A549 (cell line): ENCODE data around the gene KLHL1. TPM values are rescaled to one million over a fixed set of nuclear protein-coding genes. Genes with fewer than 3 reads are reported as not detected.

ENCODE experiments used
- ATAC-seq, 2 experiments: fragments of 200-7000 bp in 1 of 2; fragments of >200 bp in 1 of 2; cut with Nextera tagmentation in 1 of 2; cut with Tn5 transposase in 1 of 2; 3 replicates each; pipeline versions ENCODE4 v1.8.0 to v1.9.1; 2018 to 2020; ENCODE audit warnings: mild to moderate bottlenecking in 1 of 2, moderate library complexity in 1 of 2
- CTCF ChIA-PET: fragments of 300-600 bp; sonication (Branson Sonifier 250); formaldehyde crosslinking; extraction: SDS; loops from one replicate; lab custom pipeline; 2021; ENCODE audit warnings: antibody characterized with exemption, inconsistent platforms; lab: Yijun Ruan, JAX
- POLR2A ChIA-PET: fragments of 350-600 bp; formaldehyde crosslinking; extraction: SDS; loops from one replicate; lab custom pipeline; 2021; ENCODE audit warnings: antibody characterized with exemption, inconsistent platforms; lab: Yijun Ruan, JAX
- DNase-seq, 2 experiments: peaks; one replicate each; pipeline versions ENCODE4 v3.0.0 to v3.0.0-alpha.2; 2011 to 2016; ENCODE audit warnings: low read depth in 1 of 2, low spot score in 1 of 2
- FAIRE-seq: peaks from 2 replicates; lab custom pipeline; 2011; peaks lifted over from hg19 to GRCh38; lab: Jason Lieb, UNC
- H3K27ac ChIP-seq, 2 experiments: fragments of >200 bp; sonication (Bioruptor Twin); formaldehyde crosslinking; 3 replicates each; pipeline ENCODE4 v1.5.1; 2016 to 2017
- H3K4me1 ChIP-seq: fragments of >200 bp; sonication (Bioruptor Twin); formaldehyde crosslinking; 3 replicates; pipeline ENCODE4 v1.6.1; 2016
- H3K4me2 ChIP-seq: fragments of >200 bp; sonication (Bioruptor Twin); formaldehyde crosslinking; 3 replicates; pipeline ENCODE4 v1.6.1; 2016
- H3K4me3 ChIP-seq: fragments of >200 bp; sonication (Bioruptor Twin); formaldehyde crosslinking; 3 replicates; pipeline ENCODE4 v1.5.1; 2016
- H3K9me3 ChIP-seq: fragments of >200 bp; sonication (Bioruptor Twin); formaldehyde crosslinking; 3 replicates; pipeline ENCODE4 v1.6.1; 2016
- CBX2 ChIP-seq: fragments of 200-600 bp; sonication (generic); IDR thresholded peaks from 2 replicates; pipeline ENCODE4 v1.6.1; 2016; ENCODE audit warnings: low read depth, mild to moderate bottlenecking, borderline replicate concordance
- EHF ChIP-seq: fragments of 250-450 bp; sonication (Bioruptor Pico); IDR thresholded peaks from 2 replicates; pipeline ENCODE4 v1.5.0; 2020; ENCODE audit warnings: mild to moderate bottlenecking
- EP300 ChIP-seq, 2 experiments: fragments of >200 bp; sonication (Bioruptor Twin); formaldehyde crosslinking; IDR thresholded peaks; 2 replicates in 1 of 2; 3 replicates in 1 of 2; pipeline ENCODE4 v1.6.1; 2016 to 2017
- FOSB ChIP-seq: fragments of 250-450 bp; sonication (Bioruptor Pico); IDR thresholded peaks from 2 replicates; pipeline ENCODE4 v1.5.0; 2020; ENCODE audit warnings: mild to moderate bottlenecking, moderate library complexity
- FOSL2 ChIP-seq, 2 experiments: fragments of 450-650 bp in 1 of 2; fragments of >200 bp in 1 of 2; sonication (Bioruptor Twin) in 1 of 2; formaldehyde crosslinking; IDR thresholded peaks; 2 replicates each; pipeline versions ENCODE4 v1.5.0 to v1.6.1; 2016 to 2020; ENCODE audit warnings: mild to moderate bottlenecking in 1 of 2, moderate library complexity in 1 of 2
- HOXA7 ChIP-seq: fragments of 250-450 bp; sonication (Bioruptor Pico); IDR thresholded peaks from 2 replicates; pipeline ENCODE4 v1.5.0; 2020; ENCODE audit warnings: mild to moderate bottlenecking, moderate library complexity
- HOXB13 ChIP-seq: fragments of 250-450 bp; sonication (Bioruptor Pico); IDR thresholded peaks from 2 replicates; pipeline ENCODE4 v1.5.0; 2020; ENCODE audit warnings: low read depth, mild to moderate bottlenecking, moderate library complexity
- KDM1A ChIP-seq: fragments of 200-600 bp; sonication (generic); IDR thresholded peaks from 2 replicates; pipeline ENCODE4 v1.6.1; 2016; ENCODE audit warnings: low read depth, mild to moderate bottlenecking
- MYC ChIP-seq: IDR thresholded peaks from 2 replicates; pipeline ENCODE4 v1.6.1; 2012; ENCODE audit warnings: mild to moderate bottlenecking, inconsistent platforms, low read length, improper control_type of control experiment, borderline replicate concordance
- NPAS2 ChIP-seq: fragments of 250-450 bp; sonication (Bioruptor Pico); IDR thresholded peaks from 2 replicates; pipeline ENCODE4 v1.8.0; 2022; ENCODE audit warnings: mild to moderate bottlenecking, moderate library complexity, borderline replicate concordance
- POLR2A ChIP-seq: IDR thresholded peaks from 2 replicates; pipeline ENCODE4 v1.6.1; 2012; ENCODE audit warnings: mild to moderate bottlenecking, low read length
- POLR2AphosphoS2 ChIP-seq: conservative IDR thresholded peaks from 2 replicates; pipeline ENCODE4 v1.6.1; 2012; ENCODE audit warnings: low read length, improper control_type of control experiment, inconsistent platforms
- RCOR1 ChIP-seq: fragments of 150-350 bp; IDR thresholded peaks from 2 replicates; pipeline ENCODE4 v1.6.1; 2014; ENCODE audit warnings: antibody characterized with exemption, low read length, low read depth
- RFX5 ChIP-seq: fragments of 450-650 bp; IDR thresholded peaks from 2 replicates; pipeline ENCODE4 v1.7.1; 2014; ENCODE audit warnings: antibody characterized with exemption, mild to moderate bottlenecking, moderate library complexity
- SMC3 ChIP-seq: fragments of >200 bp; sonication (Bioruptor Twin); formaldehyde crosslinking; IDR thresholded peaks from 3 replicates; pipeline ENCODE4 v1.6.1; 2018; ENCODE audit warnings: inconsistent platforms
- TFCP2L1 ChIP-seq: fragments of 250-450 bp; sonication (Bioruptor Pico); IDR thresholded peaks from 2 replicates; pipeline ENCODE4 v1.5.0; 2021; ENCODE audit warnings: mild to moderate bottlenecking
- WGBS: methylation state at CpG from one replicate; pipeline ENCODE4 v1.1.6; 2017; ENCODE audit errors: missing lambda C conversion rate; 5-methylcytosine and 5-hydroxymethylcytosine counted together
- polyA plus RNA-seq, 4 experiments: library from polyadenylated mRNA; depleted of rRNA in 3 of 4; stranded (reverse); fragments of >200 nt; fragmentation: RNase III in 1 of 4; extraction: RNeasy Plus Mini Kit Qiagen cat#74134 plus additional on column Dnase treatment in 1 of 4; gene quantifications; 2 replicates in 3 of 4; 3 replicates in 1 of 4; pipeline ENCODE4 v1.2.3, GENCODE V29; 2011 to 2017
- TF ChIP-seq, protein P1 (sequence below): fragments of 250-450 bp; sonication (Bioruptor Pico); IDR thresholded peaks from 2 replicates; pipeline ENCODE4 v1.5.0; 2021; ENCODE audit warnings: mild to moderate bottlenecking, moderate library complexity, borderline replicate concordance
- TF ChIP-seq, protein P2 (sequence below): IDR thresholded peaks from 2 replicates; pipeline ENCODE4 v1.6.1; 2012
- TF ChIP-seq, protein P3 (sequence below): fragments of >200 bp; sonication (Bioruptor Twin); formaldehyde crosslinking; IDR thresholded peaks from 2 replicates; pipeline ENCODE4 v1.6.1; 2016
- TF ChIP-seq, protein P4 (sequence below): fragments of 450-650 bp; IDR thresholded peaks from 2 replicates; pipeline ENCODE4 v1.6.1; 2014; ENCODE audit warnings: antibody characterized with exemption
- TF ChIP-seq, protein P5 (sequence below): IDR thresholded peaks from 2 replicates; pipeline ENCODE4 v1.6.1; 2012
- TF ChIP-seq, protein P6 (sequence below): fragments of 250-450 bp; sonication (Bioruptor Pico); IDR thresholded peaks from 2 replicates; pipeline ENCODE4 v1.5.0; 2020; ENCODE audit warnings: low read depth, mild to moderate bottlenecking, moderate library complexity
- TF ChIP-seq, protein P7 (sequence below): fragments of >200 bp; sonication (Bioruptor Twin); formaldehyde crosslinking; IDR thresholded peaks from 3 replicates; pipeline ENCODE4 v1.5.1; 2016

Gene KLHL1
- polyA plus RNA-seq, 2 of the 4 experiments (the other 2 are of a cell fraction) = not detected

DNA sequence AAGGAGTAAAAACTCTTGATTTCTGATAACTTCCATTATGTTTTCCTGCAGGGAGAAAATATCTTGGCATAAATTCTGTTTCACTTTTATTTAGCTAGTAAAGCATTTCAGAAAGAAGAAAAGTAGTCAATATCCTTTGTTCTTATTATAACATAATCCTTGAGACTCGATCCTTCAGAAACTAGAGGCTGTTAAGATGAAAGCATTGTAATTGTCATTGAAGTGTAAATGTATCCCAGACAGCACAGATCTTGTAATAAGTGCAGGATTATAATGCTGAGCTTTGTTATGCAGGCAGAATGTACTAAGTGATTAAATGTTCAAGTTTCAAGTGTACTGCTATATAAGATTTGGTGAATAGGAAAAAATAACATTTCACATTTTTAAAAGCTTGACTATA is 225.8 kb downstream of the KLHL1 start:
- Histone ChIP-seq H3K4me2 (no peak overlapping the region), H3K4me3 (no peak overlapping the region), H3K9me3 (no peaks in the 10 kb centered on the region), H3K27ac (no peak overlapping the region), H3K4me1 (no peaks in the 10 kb centered on the region)
- POLR2A ChIA-PET = no interaction called here
- no peak for TF ChIP-seq HOXA7
- no peak for TF ChIP-seq MYC
- no peak for TF ChIP-seq SMC3
- TF ChIP-seq, protein P1, sequence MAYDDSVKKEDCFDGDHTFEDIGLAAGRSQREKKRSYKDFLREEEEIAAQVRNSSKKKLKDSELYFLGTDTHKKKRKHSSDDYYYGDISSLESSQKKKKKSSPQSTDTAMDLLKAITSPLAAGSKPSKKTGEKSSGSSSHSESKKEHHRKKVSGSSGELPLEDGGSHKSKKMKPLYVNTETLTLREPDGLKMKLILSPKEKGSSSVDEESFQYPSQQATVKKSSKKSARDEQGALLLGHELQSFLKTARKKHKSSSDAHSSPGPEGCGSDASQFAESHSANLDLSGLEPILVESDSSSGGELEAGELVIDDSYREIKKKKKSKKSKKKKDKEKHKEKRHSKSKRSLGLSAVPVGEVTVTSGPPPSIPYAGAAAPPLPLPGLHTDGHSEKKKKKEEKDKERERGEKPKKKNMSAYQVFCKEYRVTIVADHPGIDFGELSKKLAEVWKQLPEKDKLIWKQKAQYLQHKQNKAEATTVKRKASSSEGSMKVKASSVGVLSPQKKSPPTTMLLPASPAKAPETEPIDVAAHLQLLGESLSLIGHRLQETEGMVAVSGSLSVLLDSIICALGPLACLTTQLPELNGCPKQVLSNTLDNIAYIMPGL = no peak
- TF ChIP-seq, protein P2, sequence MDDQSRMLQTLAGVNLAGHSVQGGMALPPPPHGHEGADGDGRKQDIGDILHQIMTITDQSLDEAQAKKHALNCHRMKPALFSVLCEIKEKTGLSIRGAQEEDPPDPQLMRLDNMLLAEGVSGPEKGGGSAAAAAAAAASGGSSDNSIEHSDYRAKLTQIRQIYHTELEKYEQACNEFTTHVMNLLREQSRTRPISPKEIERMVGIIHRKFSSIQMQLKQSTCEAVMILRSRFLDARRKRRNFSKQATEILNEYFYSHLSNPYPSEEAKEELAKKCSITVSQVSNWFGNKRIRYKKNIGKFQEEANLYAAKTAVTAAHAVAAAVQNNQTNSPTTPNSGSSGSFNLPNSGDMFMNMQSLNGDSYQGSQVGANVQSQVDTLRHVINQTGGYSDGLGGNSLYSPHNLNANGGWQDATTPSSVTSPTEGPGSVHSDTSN = no peak
- no peak for TF ChIP-seq CBX2
- TF ChIP-seq, protein P3, sequence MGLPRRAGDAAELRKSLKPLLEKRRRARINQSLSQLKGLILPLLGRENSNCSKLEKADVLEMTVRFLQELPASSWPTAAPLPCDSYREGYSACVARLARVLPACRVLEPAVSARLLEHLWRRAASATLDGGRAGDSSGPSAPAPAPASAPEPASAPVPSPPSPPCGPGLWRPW = no peak
- TF ChIP-seq, protein P4, sequence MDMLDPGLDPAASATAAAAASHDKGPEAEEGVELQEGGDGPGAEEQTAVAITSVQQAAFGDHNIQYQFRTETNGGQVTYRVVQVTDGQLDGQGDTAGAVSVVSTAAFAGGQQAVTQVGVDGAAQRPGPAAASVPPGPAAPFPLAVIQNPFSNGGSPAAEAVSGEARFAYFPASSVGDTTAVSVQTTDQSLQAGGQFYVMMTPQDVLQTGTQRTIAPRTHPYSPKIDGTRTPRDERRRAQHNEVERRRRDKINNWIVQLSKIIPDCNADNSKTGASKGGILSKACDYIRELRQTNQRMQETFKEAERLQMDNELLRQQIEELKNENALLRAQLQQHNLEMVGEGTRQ = no peak
- TF ChIP-seq POLR2A = no peak
- TF ChIP-seq FOSL2 (IDR thresholded peaks at IDR 0.05) = no peak
- TF ChIP-seq FOSL2 (CRISPR knock-in tag; IDR thresholded peaks at IDR 0.05) = no peak
- TF ChIP-seq, protein P5, sequence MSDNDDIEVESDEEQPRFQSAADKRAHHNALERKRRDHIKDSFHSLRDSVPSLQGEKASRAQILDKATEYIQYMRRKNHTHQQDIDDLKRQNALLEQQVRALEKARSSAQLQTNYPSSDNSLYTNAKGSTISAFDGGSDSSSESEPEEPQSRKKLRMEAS = no peak
- TF ChIP-seq FOSB = no peak
- ATAC-seq (no peak), FAIRE-seq (no peak), DNase-seq (no peak)
- 0% methylated on average over 1 of the region's 1 CpG for WGBS
- CTCF ChIA-PET = no interaction called here

DNA sequence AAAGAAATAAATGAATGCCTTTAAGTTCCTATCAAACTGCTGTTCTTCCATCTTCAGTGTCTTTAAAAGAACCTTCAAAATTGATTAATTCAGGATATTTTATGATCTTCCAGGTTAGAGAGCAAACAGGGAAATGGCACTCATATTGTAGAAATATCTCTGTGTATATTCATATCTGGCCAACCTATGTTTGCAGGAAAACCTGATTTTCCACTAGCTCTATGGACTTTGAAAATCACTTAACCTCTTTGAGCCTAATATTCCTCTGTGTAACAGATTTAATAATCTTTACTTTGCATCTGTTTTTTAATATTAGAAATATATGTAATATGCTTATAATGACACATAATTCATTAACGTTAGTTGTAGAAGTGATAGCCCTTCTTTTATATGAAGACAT is 228.3 kb downstream of the KLHL1 start:
- no peak overlapping the region for H3K4me3 ChIP-seq
- TF ChIP-seq EHF (CRISPR knock-in tag) (no peak), EP300 (IDR thresholded peaks at IDR 0.05) (no peak), NPAS2 (CRISPR knock-in tag) (no peak), TFCP2L1 (no peak), RFX5 (no peak), KDM1A (no peak), HOXB13 (CRISPR knock-in tag) (no peak), POLR2AphosphoS2 (no peak), RCOR1 (no peak)
- TF ChIP-seq, protein P3 = no peak
- TF ChIP-seq, protein P6, sequence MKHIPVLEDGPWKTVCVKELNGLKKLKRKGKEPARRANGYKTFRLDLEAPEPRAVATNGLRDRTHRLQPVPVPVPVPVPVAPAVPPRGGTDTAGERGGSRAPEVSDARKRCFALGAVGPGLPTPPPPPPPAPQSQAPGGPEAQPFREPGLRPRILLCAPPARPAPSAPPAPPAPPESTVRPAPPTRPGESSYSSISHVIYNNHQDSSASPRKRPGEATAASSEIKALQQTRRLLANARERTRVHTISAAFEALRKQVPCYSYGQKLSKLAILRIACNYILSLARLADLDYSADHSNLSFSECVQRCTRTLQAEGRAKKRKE = no peak
- TF ChIP-seq, protein P7, sequence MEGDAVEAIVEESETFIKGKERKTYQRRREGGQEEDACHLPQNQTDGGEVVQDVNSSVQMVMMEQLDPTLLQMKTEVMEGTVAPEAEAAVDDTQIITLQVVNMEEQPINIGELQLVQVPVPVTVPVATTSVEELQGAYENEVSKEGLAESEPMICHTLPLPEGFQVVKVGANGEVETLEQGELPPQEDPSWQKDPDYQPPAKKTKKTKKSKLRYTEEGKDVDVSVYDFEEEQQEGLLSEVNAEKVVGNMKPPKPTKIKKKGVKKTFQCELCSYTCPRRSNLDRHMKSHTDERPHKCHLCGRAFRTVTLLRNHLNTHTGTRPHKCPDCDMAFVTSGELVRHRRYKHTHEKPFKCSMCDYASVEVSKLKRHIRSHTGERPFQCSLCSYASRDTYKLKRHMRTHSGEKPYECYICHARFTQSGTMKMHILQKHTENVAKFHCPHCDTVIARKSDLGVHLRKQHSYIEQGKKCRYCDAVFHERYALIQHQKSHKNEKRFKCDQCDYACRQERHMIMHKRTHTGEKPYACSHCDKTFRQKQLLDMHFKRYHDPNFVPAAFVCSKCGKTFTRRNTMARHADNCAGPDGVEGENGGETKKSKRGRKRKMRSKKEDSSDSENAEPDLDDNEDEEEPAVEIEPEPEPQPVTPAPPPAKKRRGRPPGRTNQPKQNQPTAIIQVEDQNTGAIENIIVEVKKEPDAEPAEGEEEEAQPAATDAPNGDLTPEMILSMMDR = no peak
- TF ChIP-seq, protein P4 = no peak
- TF ChIP-seq, all 56 proteins: peak for 0
- no peaks in the 10 kb centered on the region for H3K4me1 ChIP-seq
- no peak overlapping the region for H3K27ac ChIP-seq
- ATAC-seq (no peak), DNase-seq (no peak), FAIRE-seq (no peak)
- H3K9me3 ChIP-seq = no peaks in the 10 kb centered on the region
- no peak overlapping the region for H3K4me2 ChIP-seq
- WGBS = 20% methylated on average over 1 of the region's 1 CpG
- ChIA-PET CTCF (no interaction called here), POLR2A (no interaction called here)
